B cell (primary cell): ENCODE data around the gene LRRN2.

Experiments
- EZH2 ChIP-seq: IDR thresholded peaks from 2 replicates; pipeline ENCODE4 v1.6.1; 2012; ENCODE audit warnings: borderline replicate concordance, low read depth, mild to moderate bottlenecking, moderate library complexity, low read length; ENCODE audit not compliant: insufficient read depth, poor library complexity, severe bottlenecking
- TF ChIP-seq, protein P1 (sequence below): fragments of 200-600 bp; IDR thresholded peaks from one replicate; pipeline ENCODE4 v1.8.0; 2022; ENCODE audit warnings: antibody characterized with exemption, mild to moderate bottlenecking

DNA sequence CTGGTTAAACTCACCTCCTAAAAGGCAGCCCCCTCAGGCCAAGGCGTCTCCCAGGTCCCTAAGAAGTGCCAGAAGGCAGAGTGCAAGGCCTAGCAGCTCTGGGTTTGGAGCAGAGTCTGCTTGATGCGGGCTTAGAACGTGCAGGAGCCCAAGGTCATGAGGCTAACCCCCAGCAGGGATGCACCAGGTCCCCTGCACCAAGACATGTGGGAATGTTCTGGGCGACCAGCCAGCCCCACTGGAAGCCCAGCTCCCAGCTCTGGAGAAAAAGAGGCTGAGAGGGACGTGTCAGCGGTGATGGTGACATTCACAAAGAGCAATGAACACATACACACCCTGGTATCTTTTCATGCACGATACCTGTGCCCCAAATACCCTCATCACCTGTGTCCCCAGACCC lies 5.1 kb downstream of the LRRN2 start:
- TF ChIP-seq, protein P1, sequence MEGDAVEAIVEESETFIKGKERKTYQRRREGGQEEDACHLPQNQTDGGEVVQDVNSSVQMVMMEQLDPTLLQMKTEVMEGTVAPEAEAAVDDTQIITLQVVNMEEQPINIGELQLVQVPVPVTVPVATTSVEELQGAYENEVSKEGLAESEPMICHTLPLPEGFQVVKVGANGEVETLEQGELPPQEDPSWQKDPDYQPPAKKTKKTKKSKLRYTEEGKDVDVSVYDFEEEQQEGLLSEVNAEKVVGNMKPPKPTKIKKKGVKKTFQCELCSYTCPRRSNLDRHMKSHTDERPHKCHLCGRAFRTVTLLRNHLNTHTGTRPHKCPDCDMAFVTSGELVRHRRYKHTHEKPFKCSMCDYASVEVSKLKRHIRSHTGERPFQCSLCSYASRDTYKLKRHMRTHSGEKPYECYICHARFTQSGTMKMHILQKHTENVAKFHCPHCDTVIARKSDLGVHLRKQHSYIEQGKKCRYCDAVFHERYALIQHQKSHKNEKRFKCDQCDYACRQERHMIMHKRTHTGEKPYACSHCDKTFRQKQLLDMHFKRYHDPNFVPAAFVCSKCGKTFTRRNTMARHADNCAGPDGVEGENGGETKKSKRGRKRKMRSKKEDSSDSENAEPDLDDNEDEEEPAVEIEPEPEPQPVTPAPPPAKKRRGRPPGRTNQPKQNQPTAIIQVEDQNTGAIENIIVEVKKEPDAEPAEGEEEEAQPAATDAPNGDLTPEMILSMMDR, result no peak
- no peak for TF ChIP-seq EZH2
